Neural cell (in vitro differentiated cells): ENCODE results near the gene GAB2. TPM values are rescaled to one million over a fixed set of nuclear protein-coding genes. Genes with fewer than 3 reads are reported as not detected.

ENCODE experiments used
- H2AFZ ChIP-seq: fragments of 200-600, 300-800 bp; sonication (generic), shearing (Covaris generic); 2 replicates; pipeline ENCODE4 v1.6.0; 2014; ENCODE audit warnings: low read depth, mild to moderate bottlenecking, antibody characterized with exemption, low read length, moderate library complexity
- H3F3A ChIP-seq: fragments of 200-600 bp; shearing (Covaris generic); 2 replicates; pipeline ENCODE4 v1.6.1; 2016; ENCODE audit warnings: mild to moderate bottlenecking, moderate library complexity, mixed read lengths, antibody characterized with exemption, low read length; ENCODE audit not compliant: insufficient read depth, poor library complexity, severe bottlenecking
- H3K27ac ChIP-seq: fragments of 200-600, 300-800 bp; sonication (generic), shearing (Covaris generic); 2 replicates; pipeline ENCODE4 v1.5.1; 2014; ENCODE audit warnings: mild to moderate bottlenecking, low read length, moderate library complexity
- H3K27me3 ChIP-seq: fragments of 300-800, 200-600 bp; sonication (generic), shearing (Covaris generic); 2 replicates; pipeline ENCODE4 v1.6.0; 2014; ENCODE audit warnings: mild to moderate bottlenecking, low read depth, low read length, moderate library complexity; ENCODE audit not compliant: insufficient read depth
- H3K36me3 ChIP-seq: fragments of 300-800, 200-600 bp; sonication (generic), shearing (Covaris generic); 2 replicates; pipeline ENCODE4 v1.5.1; 2014; ENCODE audit warnings: mild to moderate bottlenecking, antibody characterized with exemption, low read length, moderate library complexity; ENCODE audit not compliant: insufficient read depth
- H3K4me2 ChIP-seq: fragments of 300-800, 200-600 bp; sonication (generic), shearing (Covaris generic); 2 replicates; pipeline ENCODE4 v1.6.0; 2014; ENCODE audit warnings: mild to moderate bottlenecking, low read length
- H3K4me3 ChIP-seq: fragments of 300-800, 200-600 bp; sonication (generic), shearing (Covaris generic); 2 replicates; pipeline ENCODE4 v1.5.1; 2014; ENCODE audit warnings: mild to moderate bottlenecking, low read length, moderate library complexity
- H3K79me2 ChIP-seq: fragments of 200-600 bp; shearing (Covaris generic); replicated peaks from 2 replicates; pipeline ENCODE4 v1.6.0; 2014; ENCODE audit warnings: mild to moderate bottlenecking, low read length, moderate library complexity; ENCODE audit not compliant: insufficient read depth
- H3K9ac ChIP-seq: fragments of 300-800, 200-600 bp; sonication (generic), shearing (Covaris generic); 2 replicates; pipeline ENCODE4 v1.6.1; 2016; ENCODE audit warnings: mild to moderate bottlenecking, low read length, mixed read lengths
- H3K9me2 ChIP-seq: fragments of 200-600 bp; shearing (Covaris generic); 2 replicates; pipeline ENCODE4 v1.6.1; 2016; ENCODE audit warnings: mild to moderate bottlenecking, low read length, mixed read lengths; ENCODE audit not compliant: insufficient read depth
- H3K9me3 ChIP-seq: fragments of 200-600, 300-800 bp; sonication (generic), shearing (Covaris generic); 2 replicates; pipeline ENCODE4 v1.6.1; 2016; ENCODE audit warnings: mild to moderate bottlenecking, mixed run types, low read length, moderate library complexity, mixed read lengths
- H4K20me1 ChIP-seq: fragments of 200-600 bp; shearing (Covaris generic); 2 replicates; pipeline ENCODE4 v1.6.1; 2016; ENCODE audit warnings: mild to moderate bottlenecking, mixed run types; ENCODE audit not compliant: insufficient read depth
- EP300 ChIP-seq: fragments of 450-650 bp; conservative IDR thresholded peaks from 2 replicates; pipeline ENCODE4 v1.6.1; 2014; ENCODE audit warnings: antibody characterized with exemption, mild to moderate bottlenecking, moderate library complexity; ENCODE audit not compliant: poor library complexity, severe bottlenecking
- EZH2 ChIP-seq: fragments of 200-600, 300-800 bp; shearing (Covaris generic), sonication (generic); IDR thresholded peaks from 2 replicates; pipeline ENCODE4 v1.6.1; 2014; ENCODE audit warnings: antibody characterized with exemption, low read length, borderline replicate concordance, mild to moderate bottlenecking; ENCODE audit not compliant: insufficient read depth, poor library complexity, severe bottlenecking
- MXI1 ChIP-seq: fragments of 450-650 bp; conservative IDR thresholded peaks from 2 replicates; pipeline ENCODE4 v1.6.1; 2014; ENCODE audit warnings: antibody characterized with exemption, mild to moderate bottlenecking; ENCODE audit not compliant: poor library complexity, severe bottlenecking
- POLR2AphosphoS5 ChIP-seq: IDR thresholded peaks from 2 replicates; pipeline ENCODE4 v1.6.1; 2012
- RAD21 ChIP-seq: fragments of 450-650 bp; conservative IDR thresholded peaks from 2 replicates; pipeline ENCODE4 v1.6.1; 2014; ENCODE audit warnings: antibody characterized with exemption, mild to moderate bottlenecking, moderate library complexity
- SMC3 ChIP-seq: fragments of 450-650 bp; conservative IDR thresholded peaks from 2 replicates; pipeline ENCODE4 v1.6.1; 2014; ENCODE audit warnings: antibody characterized with exemption, mild to moderate bottlenecking, moderate library complexity; ENCODE audit not compliant: poor library complexity
- TAF1 ChIP-seq: IDR thresholded peaks from 2 replicates; pipeline ENCODE4 v1.6.1; 2012; ENCODE audit warnings: low read depth
- polyA plus RNA-seq: library from polyadenylated mRNA; depleted of rRNA; stranded (reverse); fragments of >200 nt; gene quantifications from 2 replicates; pipeline ENCODE4 v1.2.3, GENCODE V29; 2014
- TF ChIP-seq, protein P1 (sequence below): IDR thresholded peaks from 2 replicates; pipeline ENCODE4 v1.6.1; 2012; ENCODE audit warnings: borderline replicate concordance
- TF ChIP-seq, protein P2 (sequence below): fragments of 450-650 bp; IDR thresholded peaks from 2 replicates; pipeline ENCODE4 v1.5.1; 2014; ENCODE audit warnings: antibody characterized with exemption, mild to moderate bottlenecking, moderate library complexity; ENCODE audit not compliant: poor library complexity, severe bottlenecking

The GAB2 gene
- polyA plus RNA-seq, 1 donor from 2014 or later, result 21.9 TPM

DNA sequence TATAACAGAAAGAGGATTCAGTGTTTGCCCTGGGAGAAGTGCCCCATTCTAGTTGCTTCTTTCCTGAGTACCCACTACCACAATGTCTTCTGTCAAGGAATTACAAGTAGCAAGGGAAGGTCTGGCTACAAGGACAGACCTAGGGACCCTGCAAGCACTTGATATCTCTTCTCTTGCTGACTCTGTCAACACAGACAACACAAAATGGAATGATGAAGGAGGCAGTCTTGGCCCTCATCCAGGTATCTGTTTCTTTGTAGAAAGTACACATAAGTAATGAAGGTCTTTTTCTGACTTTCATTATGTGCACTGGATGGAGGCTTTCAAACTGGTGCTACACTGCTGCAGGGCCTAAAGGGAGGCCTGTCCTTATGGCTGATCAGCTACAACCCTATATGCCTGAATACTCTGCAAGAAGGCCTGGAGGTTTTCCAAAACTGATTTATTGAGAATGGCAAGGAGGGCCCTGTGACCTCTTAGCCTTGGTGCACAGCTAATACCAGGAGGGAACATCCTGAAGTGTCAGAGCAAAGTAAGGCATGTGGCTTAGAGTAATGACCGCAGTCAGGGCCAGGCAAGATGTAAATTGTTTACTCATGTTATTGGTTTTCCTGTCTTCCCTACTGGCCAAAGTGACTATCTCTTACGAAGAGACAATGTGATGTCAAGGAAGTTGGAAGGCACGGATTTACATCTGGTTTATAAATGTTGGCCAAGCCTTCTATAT is 31.2 kb downstream of the GAB2 start:
- Histone ChIP-seq H3K4me2 (no peak overlapping the region), H4K20me1 (no peaks in the 10 kb centered on the region), H3K79me2 (peaks cover 34% of the 10 kb centered on the region), H2AFZ (no peak overlapping the region), H3K27me3 (no peaks in the 10 kb centered on the region), H3F3A (no peaks in the 10 kb centered on the region), H3K9me3 (no peaks in the 10 kb centered on the region), H3K4me3 (no peak overlapping the region), H3K27ac (no peak overlapping the region), H3K9me2 (no peaks in the 10 kb centered on the region), H3K36me3 (no peaks in the 10 kb centered on the region), H3K9ac (no peak overlapping the region)
- no peak for TF ChIP-seq TAF1
- no peak for TF ChIP-seq RAD21
- TF ChIP-seq, protein P1, sequence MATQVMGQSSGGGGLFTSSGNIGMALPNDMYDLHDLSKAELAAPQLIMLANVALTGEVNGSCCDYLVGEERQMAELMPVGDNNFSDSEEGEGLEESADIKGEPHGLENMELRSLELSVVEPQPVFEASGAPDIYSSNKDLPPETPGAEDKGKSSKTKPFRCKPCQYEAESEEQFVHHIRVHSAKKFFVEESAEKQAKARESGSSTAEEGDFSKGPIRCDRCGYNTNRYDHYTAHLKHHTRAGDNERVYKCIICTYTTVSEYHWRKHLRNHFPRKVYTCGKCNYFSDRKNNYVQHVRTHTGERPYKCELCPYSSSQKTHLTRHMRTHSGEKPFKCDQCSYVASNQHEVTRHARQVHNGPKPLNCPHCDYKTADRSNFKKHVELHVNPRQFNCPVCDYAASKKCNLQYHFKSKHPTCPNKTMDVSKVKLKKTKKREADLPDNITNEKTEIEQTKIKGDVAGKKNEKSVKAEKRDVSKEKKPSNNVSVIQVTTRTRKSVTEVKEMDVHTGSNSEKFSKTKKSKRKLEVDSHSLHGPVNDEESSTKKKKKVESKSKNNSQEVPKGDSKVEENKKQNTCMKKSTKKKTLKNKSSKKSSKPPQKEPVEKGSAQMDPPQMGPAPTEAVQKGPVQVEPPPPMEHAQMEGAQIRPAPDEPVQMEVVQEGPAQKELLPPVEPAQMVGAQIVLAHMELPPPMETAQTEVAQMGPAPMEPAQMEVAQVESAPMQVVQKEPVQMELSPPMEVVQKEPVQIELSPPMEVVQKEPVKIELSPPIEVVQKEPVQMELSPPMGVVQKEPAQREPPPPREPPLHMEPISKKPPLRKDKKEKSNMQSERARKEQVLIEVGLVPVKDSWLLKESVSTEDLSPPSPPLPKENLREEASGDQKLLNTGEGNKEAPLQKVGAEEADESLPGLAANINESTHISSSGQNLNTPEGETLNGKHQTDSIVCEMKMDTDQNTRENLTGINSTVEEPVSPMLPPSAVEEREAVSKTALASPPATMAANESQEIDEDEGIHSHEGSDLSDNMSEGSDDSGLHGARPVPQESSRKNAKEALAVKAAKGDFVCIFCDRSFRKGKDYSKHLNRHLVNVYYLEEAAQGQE, result no peak
- no peak for TF ChIP-seq EP300
- no peak for TF ChIP-seq SMC3
- TF ChIP-seq MXI1, result no peak
- no peak for TF ChIP-seq EZH2
- TF ChIP-seq POLR2AphosphoS5, result no peak
- TF ChIP-seq, protein P2, sequence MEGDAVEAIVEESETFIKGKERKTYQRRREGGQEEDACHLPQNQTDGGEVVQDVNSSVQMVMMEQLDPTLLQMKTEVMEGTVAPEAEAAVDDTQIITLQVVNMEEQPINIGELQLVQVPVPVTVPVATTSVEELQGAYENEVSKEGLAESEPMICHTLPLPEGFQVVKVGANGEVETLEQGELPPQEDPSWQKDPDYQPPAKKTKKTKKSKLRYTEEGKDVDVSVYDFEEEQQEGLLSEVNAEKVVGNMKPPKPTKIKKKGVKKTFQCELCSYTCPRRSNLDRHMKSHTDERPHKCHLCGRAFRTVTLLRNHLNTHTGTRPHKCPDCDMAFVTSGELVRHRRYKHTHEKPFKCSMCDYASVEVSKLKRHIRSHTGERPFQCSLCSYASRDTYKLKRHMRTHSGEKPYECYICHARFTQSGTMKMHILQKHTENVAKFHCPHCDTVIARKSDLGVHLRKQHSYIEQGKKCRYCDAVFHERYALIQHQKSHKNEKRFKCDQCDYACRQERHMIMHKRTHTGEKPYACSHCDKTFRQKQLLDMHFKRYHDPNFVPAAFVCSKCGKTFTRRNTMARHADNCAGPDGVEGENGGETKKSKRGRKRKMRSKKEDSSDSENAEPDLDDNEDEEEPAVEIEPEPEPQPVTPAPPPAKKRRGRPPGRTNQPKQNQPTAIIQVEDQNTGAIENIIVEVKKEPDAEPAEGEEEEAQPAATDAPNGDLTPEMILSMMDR, result no peak

DNA sequence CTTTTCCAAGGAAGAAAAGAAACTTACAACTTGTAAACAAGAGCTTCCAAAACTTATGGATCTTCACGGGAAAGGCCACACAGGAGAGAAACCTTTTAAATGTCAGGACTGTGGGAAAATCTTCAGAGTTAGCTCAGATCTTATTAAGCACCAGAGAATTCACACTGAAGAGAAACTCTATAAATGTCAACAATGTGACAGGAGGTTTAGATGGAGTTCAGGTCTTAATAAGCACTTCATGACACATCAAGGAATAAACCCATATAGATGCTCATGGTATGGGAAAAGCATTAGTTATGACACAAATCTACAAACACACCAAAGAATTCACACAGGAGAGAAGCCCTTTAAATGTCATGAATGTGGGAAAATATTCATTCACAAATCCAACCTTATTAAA is 32.4 kb downstream of the GAB2 start:
- Histone ChIP-seq H3K4me2 (no peak overlapping the region), H3K9me3 (no peaks in the 10 kb centered on the region), H3K9ac (no peak overlapping the region), H2AFZ (no peak overlapping the region), H3F3A (no peaks in the 10 kb centered on the region), H3K27me3 (no peaks in the 10 kb centered on the region), H3K79me2 (peaks cover 32% of the 10 kb centered on the region), H3K4me3 (no peak overlapping the region), H3K27ac (no peak overlapping the region), H3K9me2 (no peaks in the 10 kb centered on the region), H3K36me3 (no peaks in the 10 kb centered on the region), H4K20me1 (no peaks in the 10 kb centered on the region)
- no peak for TF ChIP-seq MXI1
- TF ChIP-seq SMC3, result no peak
- TF ChIP-seq, protein P1, result no peak
- TF ChIP-seq EP300, result no peak
- TF ChIP-seq, protein P2, result no peak
- TF ChIP-seq POLR2AphosphoS5, result no peak
- no peak for TF ChIP-seq TAF1
- TF ChIP-seq EZH2, result no peak
